ENCODE data around the gene RXRA.

RXRA gene

GRCh38 chr9:134325813-134326723 lies at the start of gene RXRA:
RXRA (plus strand) TSS chr9:134326455; CDS start chr9:134326632, 177 bp downstream.
- peak; percentile 84 for DNase-seq

- no peak for DNase-seq
Measured at GRCh38 chr9:134278286-134278685, 48.0 kb upstream of the RXRA start.

- no peak for DNase-seq
Measured at GRCh38 chr9:134278974-134279640, 47.1 kb upstream of the RXRA start.

GRCh38 chr9:134282138-134282650 lies 44.1 kb upstream of the RXRA start:
- no peak for DNase-seq

- no peak for DNase-seq
Measured at GRCh38 chr9:134283111-134283515, 43.1 kb upstream of the RXRA start.

- no peak for DNase-seq
Measured at GRCh38 chr9:134283692-134284265, 42.5 kb upstream of the RXRA start.

GRCh38 chr9:134284273-134284672 lies 42.0 kb upstream of the RXRA start:
- DNase-seq, result no peak

GRCh38 chr9:134284741-134285140 lies 41.5 kb upstream of the RXRA start:
- no peak for DNase-seq

GRCh38 chr9:134285215-134285845 lies 40.9 kb upstream of the RXRA start:
- DNase-seq, result no peak

- DNase-seq, result no peak
Measured at GRCh38 chr9:134286471-134287245, 39.6 kb upstream of the RXRA start.

- no peak for DNase-seq
Measured at GRCh38 chr9:134287591-134288491, 38.4 kb upstream of the RXRA start.

- DNase-seq, result no peak
Measured at GRCh38 chr9:134288746-134289145, 37.5 kb upstream of the RXRA start.

GRCh38 chr9:134289241-134289875 lies 36.9 kb upstream of the RXRA start:
- no peak for DNase-seq

GRCh38 chr9:134290603-134291451 lies 35.4 kb upstream of the RXRA start:
- no peak for DNase-seq

GRCh38 chr9:134291452-134291881 lies 34.8 kb upstream of the RXRA start:
- DNase-seq, result no peak

GRCh38 chr9:134291961-134292871 lies 34.0 kb upstream of the RXRA start:
- no peak for DNase-seq

- no peak for DNase-seq
Measured at GRCh38 chr9:134293031-134293521, 33.2 kb upstream of the RXRA start.

- DNase-seq, result no peak
Measured at GRCh38 chr9:134293611-134294152, 32.6 kb upstream of the RXRA start.

All from amniotic stem cell (primary cell).